H1 (cell line): ENCODE data around the gene ZFP1. TPM values are rescaled to one million over a fixed set of nuclear protein-coding genes. Genes with fewer than 3 reads are reported as not detected.

Experiments used
- CTCF ChIA-PET: fragments of 300-600 bp; sonication (Branson Sonifier 250); formaldehyde crosslinking; loops from one replicate; lab custom pipeline; 2021; ENCODE audit not compliant: partially characterized antibody; lab: Charles Lee
- POLR2A ChIA-PET: fragments of 300-600 bp; sonication (Branson Sonifier 250); formaldehyde crosslinking; loops from one replicate; lab custom pipeline; 2021; ENCODE audit warnings: inconsistent platforms; ENCODE audit not compliant: partially characterized antibody; lab: Charles Lee
- DNase-seq, 2 experiments: peaks; one replicate each; pipeline versions ENCODE4 v3.0.0 to v3.0.0-alpha.2; 2010 to 2022; ENCODE audit warnings: low spot score in 2 of 2, low read depth in 1 of 2, mixed read lengths in 1 of 2
- FAIRE-seq: peaks from 2 replicates; lab custom pipeline; 2011; peaks lifted over from hg19 to GRCh38; lab: Jason Lieb, UNC
- H2AFZ ChIP-seq: 2 replicates; pipeline ENCODE4 v1.8.1; 2012; ENCODE audit warnings: low read length, inconsistent platforms
- H2AK5ac ChIP-seq: 2 replicates; pipeline ENCODE4 v1.6.1; 2013; ENCODE audit warnings: low read depth, low read length
- H2BK120ac ChIP-seq: replicated peaks from 2 replicates; pipeline ENCODE3; 2013; ENCODE audit warnings: low read depth, low read length, inconsistent platforms
- H2BK12ac ChIP-seq: 2 replicates; pipeline ENCODE4 v1.6.1; 2013; ENCODE audit warnings: low read depth, low read length
- H2BK15ac ChIP-seq: 2 replicates; pipeline ENCODE4 v1.6.1; 2013; ENCODE audit warnings: low read length
- H2BK20ac ChIP-seq: 2 replicates; pipeline ENCODE4 v1.6.1; 2013; ENCODE audit warnings: low read length
- H2BK5ac ChIP-seq: 2 replicates; pipeline ENCODE4 v1.6.1; 2013; ENCODE audit warnings: low read depth, low read length
- H3K14ac ChIP-seq: 2 replicates; pipeline ENCODE4 v1.6.1; 2013; ENCODE audit warnings: inconsistent platforms; ENCODE audit not compliant: insufficient read length
- H3K18ac ChIP-seq: 2 replicates; pipeline ENCODE4 v1.6.1; 2013; ENCODE audit warnings: low read length; ENCODE audit errors: extremely low read depth
- H3K23ac ChIP-seq: 2 replicates; pipeline ENCODE4 v1.6.1; 2013; ENCODE audit warnings: inconsistent platforms; ENCODE audit not compliant: insufficient read length
- H3K23me2 ChIP-seq: 2 replicates; pipeline ENCODE4 v1.6.1; 2013; ENCODE audit warnings: low read depth, low read length
- H3K27ac ChIP-seq: 2 replicates; pipeline ENCODE4 v1.6.1; 2011; ENCODE audit warnings: low read depth, low read length, inconsistent platforms
- H3K27me3 ChIP-seq, 4 experiments: replicated peaks in 1 of 4; 1 replicate in 1 of 4; 2 replicates in 3 of 4; pipeline versions ENCODE4 v1.6.1 to v1.8.1; 2011 to 2013; ENCODE audit warnings: low read length in 3 of 4, mild to moderate bottlenecking in 3 of 4, inconsistent platforms in 2 of 4, mixed read lengths in 2 of 4, moderate library complexity in 1 of 4; ENCODE audit not compliant: control insufficient read depth in 3 of 4, insufficient read depth in 3 of 4; ENCODE audit errors: extremely low read depth in 1 of 4
- H3K36me3 ChIP-seq, 4 experiments: 2 replicates each; pipeline versions ENCODE4 v1.6.1 to v1.8.1; 2011 to 2013; ENCODE audit warnings: mild to moderate bottlenecking in 4 of 4, low read length in 3 of 4, moderate library complexity in 2 of 4, control low read depth in 1 of 4, inconsistent platforms in 1 of 4; ENCODE audit not compliant: insufficient read depth in 4 of 4, control insufficient read depth in 2 of 4
- H3K4ac ChIP-seq: replicated peaks from 2 replicates; pipeline ENCODE3; 2013; ENCODE audit warnings: low read length, low read depth, mixed read lengths, inconsistent platforms; ENCODE audit not compliant: insufficient read length
- H3K4me1 ChIP-seq, 4 experiments: replicated peaks in 1 of 4; 1 replicate in 1 of 4; 2 replicates in 3 of 4; pipeline versions ENCODE4 v1.6.1 to v1.8.1; 2011 to 2013; ENCODE audit warnings: low read length in 3 of 4, inconsistent platforms in 2 of 4, mixed read lengths in 1 of 4; ENCODE audit not compliant: insufficient read depth in 4 of 4, control insufficient read depth in 3 of 4
- H3K4me2 ChIP-seq, 2 experiments: 2 replicates each; pipeline versions ENCODE4 v1.6.1 to v1.8.1; 2011 to 2013; ENCODE audit warnings: low read depth in 2 of 2, low read length in 2 of 2, control low read depth in 1 of 2, inconsistent platforms in 1 of 2, mild to moderate bottlenecking in 1 of 2; ENCODE audit not compliant: insufficient read depth in 1 of 2
- H3K4me3 ChIP-seq, 4 experiments: fragments of 200-600, 300-600 bp in 1 of 4; sonication (generic), shearing (Covaris generic), sonication (Bioruptor Twin) in 1 of 4; 2 replicates each; pipeline versions ENCODE4 v1.5.1 to v1.8.1; 2011 to 2016; ENCODE audit warnings: low read length in 4 of 4, low read depth in 3 of 4, control low read depth in 2 of 4, inconsistent platforms in 2 of 4, mild to moderate bottlenecking in 2 of 4, mixed read lengths in 1 of 4, moderate library complexity in 1 of 4; ENCODE audit not compliant: insufficient read depth in 2 of 4; ENCODE audit errors: extremely low read depth in 1 of 4
- H3K56ac ChIP-seq: replicated peaks from 2 replicates; pipeline ENCODE3; 2013; ENCODE audit warnings: low read depth, mild to moderate bottlenecking, mixed read lengths, low read length, inconsistent platforms; ENCODE audit not compliant: insufficient read length
- H3K79me1 ChIP-seq: 2 replicates; pipeline ENCODE4 v1.6.1; 2013; ENCODE audit warnings: low read depth, low read length, control low read depth
- H3K79me2 ChIP-seq, 2 experiments: 2 replicates each; pipeline versions ENCODE4 v1.6.1 to v1.8.1; 2012 to 2013; ENCODE audit warnings: low read length in 2 of 2, mild to moderate bottlenecking in 2 of 2, inconsistent platforms in 1 of 2; ENCODE audit not compliant: insufficient read depth in 2 of 2, control insufficient read depth in 1 of 2
- H3K9ac ChIP-seq, 4 experiments: replicated peaks in 1 of 4; 1 replicate in 1 of 4; 2 replicates in 3 of 4; pipeline versions ENCODE4 v1.6.1 to v1.8.1; 2011 to 2013; ENCODE audit warnings: low read depth in 3 of 4, low read length in 3 of 4, control low read depth in 2 of 4, mild to moderate bottlenecking in 2 of 4, moderate library complexity in 2 of 4, inconsistent platforms in 1 of 4; ENCODE audit errors: extremely low read depth in 1 of 4
- H3K9me3 ChIP-seq, 2 experiments: 2 replicates each; pipeline versions ENCODE4 v1.6.1 to v1.8.1; 2012 to 2013; ENCODE audit warnings: mild to moderate bottlenecking in 2 of 2, moderate library complexity in 2 of 2, control low read depth in 1 of 2, inconsistent platforms in 1 of 2, low read depth in 1 of 2, low read length in 1 of 2, mixed read lengths in 1 of 2; ENCODE audit not compliant: insufficient read depth in 2 of 2
- H4K20me1 ChIP-seq, 2 experiments: replicated peaks in 1 of 2; 2 replicates each; pipeline versions ENCODE3 to v1.8.1; 2011 to 2013; ENCODE audit warnings: inconsistent platforms in 2 of 2, low read length in 2 of 2, mild to moderate bottlenecking in 1 of 2; ENCODE audit not compliant: insufficient read depth in 2 of 2, control insufficient read depth in 1 of 2
- H4K5ac ChIP-seq: 2 replicates; pipeline ENCODE4 v1.6.1; 2013; ENCODE audit warnings: low read length, low read depth, mixed read lengths, inconsistent platforms; ENCODE audit not compliant: insufficient read length
- H4K8ac ChIP-seq: 2 replicates; pipeline ENCODE4 v1.8.0; 2013; ENCODE audit warnings: mild to moderate bottlenecking, moderate library complexity, low read length, inconsistent platforms; ENCODE audit not compliant: insufficient read depth; ENCODE audit errors: extremely low read depth
- H4K91ac ChIP-seq: replicated peaks from 2 replicates; pipeline ENCODE3; 2013; ENCODE audit warnings: low read length, mixed read lengths, inconsistent platforms; ENCODE audit not compliant: insufficient read length
- EP300 ChIP-seq, 2 experiments: IDR thresholded peaks; 1 replicate in 1 of 2; 2 replicates in 1 of 2; pipeline ENCODE4 v1.6.1; 2011 to 2012; ENCODE audit warnings: low read depth in 2 of 2, low read length in 2 of 2, mild to moderate bottlenecking in 2 of 2, borderline replicate concordance in 1 of 2, inconsistent platforms in 1 of 2, moderate library complexity in 1 of 2
- EZH2 ChIP-seq: fragments of 200-600 bp; sonication (generic); IDR thresholded peaks from 2 replicates; pipeline ENCODE4 v1.7.1; 2012; ENCODE audit warnings: low read depth, mild to moderate bottlenecking, moderate library complexity, low read length, inconsistent platforms; ENCODE audit not compliant: severe bottlenecking
- JUN ChIP-seq: IDR thresholded peaks from 2 replicates; pipeline ENCODE4 v1.6.1; 2011; ENCODE audit warnings: low read depth, mild to moderate bottlenecking, improper control_type of control experiment, low read length
- NANOG ChIP-seq: IDR thresholded peaks from 2 replicates; pipeline ENCODE4 v1.6.1; 2011; ENCODE audit warnings: low read length, low read depth, mild to moderate bottlenecking, inconsistent platforms; ENCODE audit not compliant: insufficient read depth, poor library complexity, severe bottlenecking
- RXRA ChIP-seq: IDR thresholded peaks from 2 replicates; pipeline ENCODE4 v1.6.1; 2011; ENCODE audit warnings: low read depth, mild to moderate bottlenecking, low read length, moderate library complexity; ENCODE audit not compliant: insufficient read depth
- SIX5 ChIP-seq: IDR thresholded peaks from 2 replicates; pipeline ENCODE4 v1.6.1; 2011; ENCODE audit warnings: mild to moderate bottlenecking, low read depth, low read length
- SRF ChIP-seq: IDR thresholded peaks from 2 replicates; pipeline ENCODE4 v1.6.1; 2011; ENCODE audit warnings: mild to moderate bottlenecking, low read depth, low read length, moderate library complexity
- WGBS, 2 experiments: shearing (Covaris generic) in 1 of 2; methylation state at CpG; one replicate each; pipeline versions ENCODE4 v1.1.6 to v1.1.7; 2013 to 2015; ENCODE audit warnings: low lambda C conversion rate in 2 of 2, mixed read lengths in 2 of 2, inconsistent platforms in 1 of 2, low coverage in 1 of 2, missing lambda C conversion rate in 1 of 2; ENCODE audit not compliant: insufficient replicate concordance in 2 of 2, insufficient coverage in 1 of 2, insufficient read length in 1 of 2; ENCODE audit errors: extremely low coverage in 1 of 2, missing lambda C conversion rate in 1 of 2; 5-methylcytosine and 5-hydroxymethylcytosine counted together
- polyA plus RNA-seq, 7 experiments: library from polyadenylated mRNA; depleted of rRNA in 3 of 7; stranded (reverse) in 5 of 7; unstranded in 2 of 7; fragments of >200 nt in 5 of 7; fragments of 200-250 nt in 2 of 7; gene quantifications; 1 replicate in 5 of 7; 2 replicates in 1 of 7; 4 replicates in 1 of 7; pipeline versions ENCODE4 v1.2.1 to v1.2.3, GENCODE V29; 2011 to 2013; ENCODE audit warnings: missing spikeins in 2 of 7, mixed read lengths in 2 of 7
- total RNA-seq: library from RNA; stranded (reverse); fragmentation: NEBNext Ultra II Directional; extraction: Animal tissue kit (Norgen Biotek cat#: 25700); gene quantifications from 2 replicates; pipeline ENCODE4 v1.2.1, GENCODE V29; 2021

The ZFP1 gene
- total and polyA plus RNA-seq, 2 of the 8 experiments (the other 6 are each of a cell fraction or from before 2014, with no cell fraction given) = 4.0 to 11.2 TPM

GRCh38 chr16:75105306-75106061 is 42.8 kb upstream of the ZFP1 start:
- DNase-seq (no peak), FAIRE-seq (no peak)
- Histone ChIP-seq H3K4me2 (no peak overlapping the region), H3K4me3 (no peak overlapping the region), H3K27me3 (no peaks in the 10 kb centered on the region), H3K23ac (no peak overlapping the region), H3K79me2 (peaks cover 0 to 15% of the 10 kb centered on the region in 2 experiments; a peak in 1 of 4 replicates), H3K18ac (no peak overlapping the region), H3K56ac (no peak overlapping the region), H3K27ac (no peak overlapping the region), H4K5ac (peak overlapping the region; percentile 10), H2BK120ac (no peak overlapping the region), H2BK12ac (no peak overlapping the region), H2BK20ac (no peak overlapping the region), H3K4ac (peak overlapping the region; percentile 4), H4K8ac (no peak overlapping the region), H3K23me2 (no peaks in the 10 kb centered on the region; the same call in 1 of the 2 replicates), H2AFZ (no peak overlapping the region), H3K79me1 (peaks cover 9% of the 10 kb centered on the region), H3K14ac (peak overlapping the region; percentile 61), H3K9ac (no peak overlapping the region; a peak in 1 of 7 replicates), H4K20me1 (peaks cover 2 to 8% of the 10 kb centered on the region in 2 experiments), H3K4me1 (peaks cover 6 to 25% (median 16%) of the 10 kb centered on the region in 4 experiments), H2AK5ac (no peak overlapping the region), H2BK5ac (peak overlapping the region; percentile 49), H4K91ac (no peak overlapping the region), H3K36me3 (peaks cover 0 to 4% (median 0%) of the 10 kb centered on the region in 4 experiments; a peak in 2 of 8 replicates), H3K9me3 (no peaks in the 10 kb centered on the region), H2BK15ac (no peak overlapping the region)
- POLR2A ChIA-PET = interaction anchor here (0.8 to 2.2 kb wide), 6 partner anchors 8 to 289 kb away, joined by 3 to 8 read pairs (median 5); partner anchors contain the start of genes LDHD and ZNRF1
- CTCF ChIA-PET = interaction anchor here (0.5 to 2.0 kb wide), 11 partner anchors 9 to 395 kb away, joined by 3 to 8 read pairs (median 3); partner anchors contain the start of gene ZNRF1
- 97% methylated on average over 10 of the region's 10 CpGs; no CpG with 5 or more reads in 1 of the 2 experiments for WGBS, 2 experiments
- TF ChIP-seq NANOG (no peak), JUN (no peak), RXRA (no peak), EZH2 (no peak), SIX5 (no peak), EP300 (IDR thresholded peaks at IDR 0.05; ENCODE audit: borderline replicate concordance in 1 of 2, low read depth in 2 of 2, low read length in 2 of 2) (no peak), SRF (no peak)
